WI38 (cell line): ENCODE results near the gene ARHGAP9.

Source experiments
- H3K4me3 ChIP-seq: 2 replicates; pipeline ENCODE4 v1.5.1; 2011; ENCODE audit warnings: low read depth, mild to moderate bottlenecking, control low read depth, low read length
- TF ChIP-seq, protein P1 (sequence below): IDR thresholded peaks from 2 replicates; pipeline ENCODE4 v1.5.1; 2012; ENCODE audit warnings: low read depth, mild to moderate bottlenecking, control low read depth, low read length

Gene ARHGAP9

DNA sequence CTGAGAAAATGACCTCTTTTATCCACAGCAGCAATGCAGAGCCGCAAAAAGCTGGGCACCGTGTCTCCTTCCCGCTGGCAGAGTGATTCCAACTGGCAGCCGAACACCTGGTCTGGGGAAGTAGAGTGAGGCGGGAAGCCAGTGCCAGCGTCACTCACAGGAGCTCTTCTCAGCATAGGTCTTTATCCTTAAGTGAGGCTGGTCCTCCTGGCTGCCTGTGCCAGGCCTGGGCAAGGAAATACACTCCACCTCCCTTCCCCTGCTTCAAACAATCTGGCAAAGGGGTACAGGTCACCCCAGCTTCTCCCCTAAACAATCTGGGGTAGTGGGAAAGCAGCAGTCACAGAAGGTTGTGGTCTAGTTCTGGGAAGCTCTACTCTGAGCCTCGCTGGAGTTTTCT lies 4.8 kb downstream of the ARHGAP9 start:
- H3K4me3 ChIP-seq = no peak overlapping the region
- TF ChIP-seq, protein P1, sequence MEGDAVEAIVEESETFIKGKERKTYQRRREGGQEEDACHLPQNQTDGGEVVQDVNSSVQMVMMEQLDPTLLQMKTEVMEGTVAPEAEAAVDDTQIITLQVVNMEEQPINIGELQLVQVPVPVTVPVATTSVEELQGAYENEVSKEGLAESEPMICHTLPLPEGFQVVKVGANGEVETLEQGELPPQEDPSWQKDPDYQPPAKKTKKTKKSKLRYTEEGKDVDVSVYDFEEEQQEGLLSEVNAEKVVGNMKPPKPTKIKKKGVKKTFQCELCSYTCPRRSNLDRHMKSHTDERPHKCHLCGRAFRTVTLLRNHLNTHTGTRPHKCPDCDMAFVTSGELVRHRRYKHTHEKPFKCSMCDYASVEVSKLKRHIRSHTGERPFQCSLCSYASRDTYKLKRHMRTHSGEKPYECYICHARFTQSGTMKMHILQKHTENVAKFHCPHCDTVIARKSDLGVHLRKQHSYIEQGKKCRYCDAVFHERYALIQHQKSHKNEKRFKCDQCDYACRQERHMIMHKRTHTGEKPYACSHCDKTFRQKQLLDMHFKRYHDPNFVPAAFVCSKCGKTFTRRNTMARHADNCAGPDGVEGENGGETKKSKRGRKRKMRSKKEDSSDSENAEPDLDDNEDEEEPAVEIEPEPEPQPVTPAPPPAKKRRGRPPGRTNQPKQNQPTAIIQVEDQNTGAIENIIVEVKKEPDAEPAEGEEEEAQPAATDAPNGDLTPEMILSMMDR = no peak

DNA sequence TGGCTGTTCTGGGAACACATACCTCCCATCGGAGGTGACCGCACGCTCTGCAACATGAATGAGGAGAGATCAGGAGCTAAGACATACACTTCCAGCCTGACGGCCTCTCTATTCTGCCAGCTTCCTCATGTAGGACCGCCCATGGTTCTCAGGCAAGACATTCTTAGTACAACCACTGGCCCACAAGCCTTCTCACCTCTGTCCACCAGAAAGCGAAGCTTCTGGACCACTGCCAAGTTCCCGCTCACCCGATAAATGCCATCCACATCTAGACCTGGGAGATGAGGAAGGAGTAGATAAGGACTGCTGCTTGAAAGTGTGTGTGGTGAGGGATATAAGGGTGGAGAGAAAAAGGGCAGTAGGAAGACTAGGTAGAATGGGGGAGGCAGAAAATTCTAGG lies 5.2 kb downstream of the ARHGAP9 start:
- H3K4me3 ChIP-seq = no peak overlapping the region
- TF ChIP-seq, protein P1 = no peak

DNA sequence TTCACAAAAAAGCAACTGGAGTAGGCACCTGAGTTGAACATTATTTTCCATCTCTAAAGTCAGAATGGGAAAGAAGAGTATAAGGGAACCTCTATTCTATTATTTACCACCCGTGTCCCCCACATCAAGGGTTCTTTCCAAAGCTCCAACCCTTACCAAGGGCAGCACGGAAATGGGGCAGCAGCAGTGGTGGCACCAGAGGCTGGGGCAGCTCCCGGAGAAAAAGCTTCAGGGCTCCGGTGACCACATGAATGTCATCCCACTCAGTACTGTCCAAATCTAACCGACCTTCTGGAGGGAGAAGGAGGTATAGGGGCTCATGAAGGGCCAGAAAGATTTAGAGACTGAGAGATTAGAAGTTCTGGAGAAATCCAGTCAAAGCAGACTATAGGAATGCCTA lies 5.8 kb downstream of the ARHGAP9 start:
- H3K4me3 ChIP-seq = no peak overlapping the region
- TF ChIP-seq, protein P1 = no peak

DNA sequence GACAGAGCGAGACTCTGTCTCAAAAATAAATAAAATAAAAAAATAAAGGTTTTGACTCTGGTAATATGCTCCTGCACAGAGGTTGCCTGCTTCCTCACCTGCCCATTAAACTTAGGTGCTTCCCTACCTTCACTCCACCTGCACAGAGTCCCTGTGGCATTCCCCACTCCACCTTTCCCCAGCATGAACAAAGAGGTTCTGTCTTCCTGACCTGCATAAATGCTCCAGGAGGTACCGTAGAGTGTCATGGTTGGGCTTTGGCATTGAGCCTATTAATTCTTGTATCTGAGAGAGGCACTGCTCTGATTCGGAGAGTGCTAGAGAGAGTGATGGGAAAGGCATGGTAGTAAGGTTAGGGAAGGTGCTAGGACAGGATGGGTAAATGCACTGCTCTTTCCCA lies 6.3 kb downstream of the ARHGAP9 start:
- TF ChIP-seq, protein P1 = no peak
- H3K4me3 ChIP-seq = no peak overlapping the region

DNA sequence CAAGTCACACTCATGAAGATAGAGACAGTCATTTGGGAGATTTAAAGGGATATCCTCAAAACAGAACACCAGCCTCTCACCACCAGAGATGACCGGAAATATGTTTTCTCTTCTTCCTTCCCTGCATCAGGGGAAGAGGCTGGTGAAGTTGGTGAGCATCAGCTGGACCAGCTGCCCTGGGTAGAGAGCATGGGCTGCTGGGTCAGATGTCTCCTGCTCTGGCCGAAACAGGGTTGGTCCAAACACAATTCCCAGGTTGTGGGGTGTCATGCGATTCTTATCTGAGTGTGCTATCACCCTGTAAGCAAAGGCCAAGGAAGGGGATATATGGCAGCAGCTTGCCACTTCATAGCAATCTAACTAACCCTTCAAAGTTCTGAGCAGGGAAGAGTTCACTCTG lies 7.3 kb downstream of the ARHGAP9 start:
- no peak overlapping the region for H3K4me3 ChIP-seq
- TF ChIP-seq, protein P1 = no peak

DNA sequence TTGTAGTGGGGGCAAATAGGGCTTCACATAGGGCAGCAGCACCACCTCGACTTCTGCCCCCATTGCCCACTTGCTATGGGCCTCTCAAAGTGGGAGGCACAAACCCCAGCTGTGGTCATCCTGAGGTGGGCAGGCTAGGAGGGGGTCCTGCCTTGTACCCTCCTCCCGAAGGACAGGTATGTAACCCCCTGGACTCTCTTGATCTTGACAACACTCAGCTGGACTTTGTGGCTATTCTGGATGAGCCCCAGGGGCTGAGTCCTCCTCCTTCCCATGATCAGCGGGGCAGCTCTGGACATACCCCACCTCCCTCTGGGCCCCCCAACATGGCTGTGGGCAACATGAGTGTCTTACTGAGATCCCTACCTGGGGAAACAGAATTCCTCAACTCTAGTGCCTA lies 8.0 kb downstream of the ARHGAP9 start:
- TF ChIP-seq, protein P1 = no peak
- no peak overlapping the region for H3K4me3 ChIP-seq

DNA sequence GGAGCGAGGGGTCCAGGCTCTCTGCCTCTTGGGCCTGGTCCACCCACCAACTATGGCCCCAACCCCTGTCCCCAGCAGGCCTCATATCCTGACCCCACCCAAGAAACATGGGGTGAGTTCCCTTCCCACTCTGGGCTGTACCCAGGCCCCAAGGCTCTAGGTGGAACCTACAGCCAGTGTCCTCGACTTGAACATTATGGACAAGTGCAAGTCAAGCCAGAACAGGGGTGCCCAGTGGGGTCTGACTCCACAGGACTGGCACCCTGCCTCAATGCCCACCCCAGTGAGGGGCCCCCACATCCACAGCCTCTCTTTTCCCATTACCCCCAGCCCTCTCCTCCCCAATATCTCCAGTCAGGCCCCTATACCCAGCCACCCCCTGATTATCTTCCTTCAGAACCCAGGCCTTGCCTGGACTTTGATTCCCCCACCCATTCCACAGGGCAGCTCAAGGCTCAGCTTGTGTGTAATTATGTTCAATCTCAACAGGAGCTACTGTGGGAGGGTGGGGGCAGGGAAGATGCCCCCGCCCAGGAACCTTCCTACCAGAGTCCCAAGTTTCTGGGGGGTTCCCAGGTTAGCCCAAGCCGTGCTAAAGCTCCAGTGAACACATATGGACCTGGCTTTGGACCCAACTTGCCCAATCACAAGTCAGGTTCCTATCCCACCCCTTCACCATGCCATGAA lies 8.6 kb downstream of the ARHGAP9 start:
- TF ChIP-seq, protein P1 = no peak
- no peak overlapping the region for H3K4me3 ChIP-seq
